Sigmoid colon (tissue), 7 donors: ENCODE measurements around the gene DNAH3. TPM values are rescaled to one million over a fixed set of nuclear protein-coding genes. Genes with fewer than 3 reads are reported as not detected.
"Not testable (repeated sequence)": the region's sequence is repeated elsewhere in the genome, so short reads cannot be mapped to it uniquely, and the experiment has no call there.

Experiments
- DNase-seq: peaks from one replicate; pipeline ENCODE4 v3.0.0-alpha.2; 2019
- H3K27ac ChIP-seq, 4 donors: fragments of 200-600 bp; sonication (generic); one replicate each; pipeline ENCODE4 v1.5.1; 2016 to 2019; ENCODE audit warnings: mild to moderate bottlenecking in 1 of 4
- H3K27me3 ChIP-seq, 3 donors: fragments of 200-600 bp; sonication (generic); one replicate each; pipeline ENCODE4 v1.5.1; 2019; ENCODE audit warnings: mild to moderate bottlenecking in 1 of 3
- H3K36me3 ChIP-seq, 4 donors: fragments of 200-600 bp; sonication (generic); one replicate each; pipeline ENCODE4 v1.5.1; 2016 to 2019
- H3K4me1 ChIP-seq, 4 donors: fragments of 200-600 bp; sonication (generic); one replicate each; pipeline ENCODE4 v1.5.1; 2017 to 2019
- H3K4me3 ChIP-seq, 4 donors: fragments of 200-600 bp; sonication (generic); one replicate each; pipeline ENCODE4 v1.5.1; 2017 to 2019; ENCODE audit warnings: mild to moderate bottlenecking in 2 of 4, moderate library complexity in 1 of 4
- H3K9me3 ChIP-seq, 4 donors: fragments of 200-600 bp in 3 of 4; sonication (generic) in 3 of 4; one replicate each; pipeline versions ENCODE4 v1.5.1 to v1.6.1; 2013 to 2019
- CTCF ChIP-seq, 4 experiments: fragments of 450-650 bp in 3 of 4; fragments of 200-600 bp in 1 of 4; IDR thresholded peaks; one replicate each; pipeline ENCODE4 v1.5.1; 2016 to 2019; ENCODE audit warnings: antibody characterized with exemption in 4 of 4, mild to moderate bottlenecking in 3 of 4, moderate library complexity in 2 of 4
- EP300 ChIP-seq, 4 donors: sonication (generic); formaldehyde crosslinking; IDR thresholded peaks; one replicate each; pipeline ENCODE4 v1.6.1; 2017; ENCODE audit warnings: antibody characterized with exemption in 4 of 4
- POLR2A ChIP-seq, 2 donors: fragments of 450-650 bp; IDR thresholded peaks; one replicate each; pipeline ENCODE4 v1.6.1; 2016; ENCODE audit warnings: antibody characterized with exemption in 2 of 2, mild to moderate bottlenecking in 2 of 2, moderate library complexity in 2 of 2
- POLR2AphosphoS5 ChIP-seq, 4 donors: sonication (generic); formaldehyde crosslinking; IDR thresholded peaks; one replicate each; pipeline ENCODE4 v1.6.1; 2017; ENCODE audit warnings: antibody characterized with exemption in 4 of 4
- whole genome bisulfite sequencing, 2 donors: extraction: QIAGEN DNeasy Blood & Tissue Kit; methylation state at CpG; one replicate each; pipeline ENCODE4 v1.1.7; 2013; 5-methylcytosine and 5-hydroxymethylcytosine counted together
- intact Hi-C: fragments of 100-400 bp; cut with DNase I; formaldehyde crosslinking; loops from one replicate; pipeline ENCODE4 v1.15.1; 2023
- polyA plus RNA-seq, 3 donors: library from polyadenylated mRNA; stranded (reverse); fragments of 200-250 nt; gene quantifications; one replicate each; pipeline ENCODE4 v1.2.3, GENCODE V29; 2013
- total RNA-seq, 4 donors: library from RNA; depleted of rRNA; stranded (reverse); fragments of >200 nt; gene quantifications; one replicate each; pipeline ENCODE4 v1.1.0, GENCODE V29; 2016
- donor health status: healthy with polysubstance abuse.
- donor health status: Bipolar disorder and iron deficiency.
- donor health status: healthy.

The DNAH3 gene
- total and polyA plus RNA-seq, 7 donors: 0.26 to 0.92 (median 0.60) TPM; not detected in 4

GRCh38 chr16:21126518-21126917 is 24.1 kb downstream of the DNAH3 start:
- no peak overlapping the region for H3K4me3 ChIP-seq
- H3K9me3 ChIP-seq: no peaks in the 10 kb centered on the region
- intact Hi-C loops: no loop called here
- no peaks in the 10 kb centered on the region for H3K27me3 ChIP-seq
- DNase-seq: no peak
- no peak for TF ChIP-seq POLR2AphosphoS5 (IDR thresholded peaks at IDR 0.05)
- TF ChIP-seq EP300 (IDR thresholded peaks at IDR 0.05): no peak
- no peak for TF ChIP-seq POLR2A (IDR thresholded peaks at IDR 0.05)
- no peak for TF ChIP-seq CTCF (IDR thresholded peaks at IDR 0.05)
- no peaks in the 10 kb centered on the region for H3K4me1 ChIP-seq
- no peaks in the 10 kb centered on the region for H3K36me3 ChIP-seq
- no peak overlapping the region for H3K27ac ChIP-seq
- 74 to 79% methylated on average over 7 of the region's 7 CpGs for WGBS, 2 donors

GRCh38 chr16:21125191-21125590 is 25.5 kb downstream of the DNAH3 start:
- no peak overlapping the region for H3K4me3 ChIP-seq
- no peaks in the 10 kb centered on the region for H3K36me3 ChIP-seq
- H3K4me1 ChIP-seq: no peaks in the 10 kb centered on the region
- no peak overlapping the region for H3K27ac ChIP-seq
- H3K9me3 ChIP-seq: no peaks in the 10 kb centered on the region
- DNase-seq: no peak
- WGBS, 2 donors: 90 to 94% methylated on average over 7 of the region's 7 CpGs
- H3K27me3 ChIP-seq: no peaks in the 10 kb centered on the region
- intact Hi-C loops: no loop called here
- TF ChIP-seq POLR2AphosphoS5 (IDR thresholded peaks at IDR 0.05) (no peak), EP300 (IDR thresholded peaks at IDR 0.05) (no peak), POLR2A (IDR thresholded peaks at IDR 0.05) (no peak), CTCF (IDR thresholded peaks at IDR 0.05) (no peak)

- intact Hi-C loops: no loop called here
- no peak overlapping the region for H3K27ac ChIP-seq
- H3K4me1 ChIP-seq: no peaks in the 10 kb centered on the region
- H3K4me3 ChIP-seq: no peak overlapping the region
- no peaks in the 10 kb centered on the region for H3K27me3 ChIP-seq
- 37 to 65% methylated on average over 2 of the region's 2 CpGs for WGBS, 2 donors
- no peaks in the 10 kb centered on the region for H3K9me3 ChIP-seq
- TF ChIP-seq POLR2AphosphoS5 (IDR thresholded peaks at IDR 0.05) (no peak), CTCF (IDR thresholded peaks at IDR 0.05) (no peak), POLR2A (IDR thresholded peaks at IDR 0.05) (no peak), EP300 (IDR thresholded peaks at IDR 0.05) (no peak)
- no peaks in the 10 kb centered on the region for H3K36me3 ChIP-seq
- no peak for DNase-seq
These were observed 29.6 kb downstream of the DNAH3 start for GRCh38 chr16:21120976-21121520.

- DNase-seq: no peak
- Histone ChIP-seq H3K4me3 (no peak overlapping the region), H3K27ac (no peak overlapping the region), H3K27me3 (no peaks in the 10 kb centered on the region), H3K9me3 (no peaks in the 10 kb centered on the region), H3K4me1 (no peaks in the 10 kb centered on the region), H3K36me3 (no peaks in the 10 kb centered on the region)
- WGBS, 2 donors: 82 to 94% methylated on average over 4 of the region's 4 CpGs
- intact Hi-C loops: no loop called here
- TF ChIP-seq POLR2AphosphoS5 (IDR thresholded peaks at IDR 0.05) (no peak), POLR2A (IDR thresholded peaks at IDR 0.05) (no peak), EP300 (IDR thresholded peaks at IDR 0.05) (no peak), CTCF (IDR thresholded peaks at IDR 0.05) (no peak)
These were observed 33.1 kb downstream of the DNAH3 start for GRCh38 chr16:21117567-21117966.

- no peak overlapping the region for H3K4me3 ChIP-seq
- 49 to 61% methylated on average over 13 of the region's 13 CpGs for WGBS, 2 donors
These were observed 34.4 kb downstream of the DNAH3 start for GRCh38 chr16:21116148-21116693.

GRCh38 chr16:21115551-21115950 is 35.1 kb downstream of the DNAH3 start:
- H3K36me3 ChIP-seq, H3K4me3 ChIP-seq, H3K9me3 ChIP-seq, H3K27me3 ChIP-seq, intact Hi-C loops, H3K4me1 ChIP-seq, H3K27ac ChIP-seq, DNase-seq: not testable (repeated sequence)
- 96 to 99% methylated on average over 4 of the region's 4 CpGs for WGBS, 2 donors

More at GRCh38 chr16:21116148-21116693, 34.4 kb downstream of the DNAH3 start:
- intact Hi-C loops: no loop called here
- TF ChIP-seq POLR2AphosphoS5 (IDR thresholded peaks at IDR 0.05) (no peak), POLR2A (IDR thresholded peaks at IDR 0.05) (no peak), EP300 (IDR thresholded peaks at IDR 0.05) (no peak), CTCF (IDR thresholded peaks at IDR 0.05) (no peak)
- H3K9me3 ChIP-seq: no peaks in the 10 kb centered on the region
- H3K27me3 ChIP-seq: no peaks in the 10 kb centered on the region
- DNase-seq: no peak
- H3K36me3 ChIP-seq: no peaks in the 10 kb centered on the region
- H3K4me1 ChIP-seq: no peaks in the 10 kb centered on the region
- no peak overlapping the region for H3K27ac ChIP-seq
